Endometrial microvascular endothelial cells (primary cell): ENCODE data around the gene ZBTB25. TPM values are rescaled to one million over a fixed set of nuclear protein-coding genes. Genes with fewer than 3 reads are reported as not detected.

Experiments used
- in situ Hi-C: cut with HindIII; loops from 2 replicates; pipeline ENCODE4 v1.10.0; 2017; ENCODE audit warnings: low sequenced_read_pairs, low pct_unique_long_range_greater_than_20kb; ENCODE audit errors: inconsistent ontology term
- total RNA-seq: library from RNA; depleted of rRNA; stranded (reverse); fragments of >200 nt; gene quantifications from one replicate; pipeline ENCODE4 v1.2.3, GENCODE V29; 2015; ENCODE audit errors: inconsistent ontology term

Gene ZBTB25
- total RNA-seq, 1 donor from 2014 or later, result 2.2 TPM

DNA sequence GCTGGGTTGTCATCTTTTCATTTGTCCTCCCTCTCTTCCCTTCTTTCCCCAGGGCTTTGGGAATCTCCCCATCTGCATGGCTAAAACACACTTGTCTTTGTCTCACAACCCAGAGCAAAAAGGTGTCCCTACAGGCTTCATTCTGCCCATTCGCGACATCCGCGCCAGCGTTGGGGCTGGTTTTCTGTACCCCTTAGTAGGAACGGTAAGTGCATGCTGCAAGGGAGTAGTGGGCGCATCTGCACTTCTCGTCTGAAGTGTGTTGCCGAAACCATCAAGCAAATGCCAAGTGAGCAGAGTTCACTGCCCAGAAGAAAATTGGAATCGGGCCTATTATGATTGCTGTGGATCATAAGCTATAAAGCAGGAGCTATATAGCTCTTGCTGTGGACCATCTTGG is 49.0 kb downstream of the ZBTB25 start:
- in situ Hi-C loops, result no loop called here

- in situ Hi-C loops, result no loop called here
Observed at GRCh38 chr14:64450255-64450654, 53.4 kb downstream of the ZBTB25 start.

DNA sequence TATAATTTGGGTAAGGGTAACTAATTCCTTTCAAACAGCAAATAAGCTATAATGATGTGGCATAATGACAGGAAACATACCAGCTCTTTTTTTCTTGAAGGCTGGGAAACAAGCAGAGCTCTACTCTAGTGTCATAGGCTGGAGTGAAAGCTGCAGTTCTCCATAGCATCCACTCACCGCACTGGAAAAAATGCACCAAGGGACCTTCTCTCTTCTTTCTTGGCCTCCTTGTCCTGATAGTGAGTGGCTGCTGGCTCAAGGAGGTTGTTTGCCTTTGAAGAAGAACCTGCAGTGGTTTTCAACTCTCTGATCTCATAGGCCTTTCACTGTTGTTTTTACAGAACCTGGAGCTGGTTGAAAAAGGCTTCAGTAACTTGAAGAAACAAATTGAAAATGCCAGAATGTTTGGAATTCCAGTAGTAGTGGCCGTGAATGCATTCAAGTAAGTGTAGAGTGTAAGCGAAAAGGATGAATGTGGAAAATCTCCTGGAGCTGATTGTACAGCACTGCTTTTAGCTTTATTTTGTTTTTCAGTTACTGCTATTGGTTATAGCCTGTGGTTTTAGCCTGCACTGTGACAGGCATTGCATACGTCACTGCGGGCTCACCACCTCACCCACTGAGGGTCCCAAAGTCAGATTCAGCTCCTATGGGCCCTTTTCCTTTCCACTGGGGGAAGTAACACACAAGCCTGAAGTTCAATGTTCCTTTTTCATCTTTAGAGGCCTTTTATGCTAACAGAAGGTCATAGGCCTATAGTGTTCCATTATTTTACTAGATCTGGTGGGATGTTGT is 55.6 kb downstream of the ZBTB25 start:
- in situ Hi-C loops, result no loop called here

GRCh38 chr14:64444984-64445845 is 58.4 kb downstream of the ZBTB25 start:
- in situ Hi-C loops, result no loop called here

DNA sequence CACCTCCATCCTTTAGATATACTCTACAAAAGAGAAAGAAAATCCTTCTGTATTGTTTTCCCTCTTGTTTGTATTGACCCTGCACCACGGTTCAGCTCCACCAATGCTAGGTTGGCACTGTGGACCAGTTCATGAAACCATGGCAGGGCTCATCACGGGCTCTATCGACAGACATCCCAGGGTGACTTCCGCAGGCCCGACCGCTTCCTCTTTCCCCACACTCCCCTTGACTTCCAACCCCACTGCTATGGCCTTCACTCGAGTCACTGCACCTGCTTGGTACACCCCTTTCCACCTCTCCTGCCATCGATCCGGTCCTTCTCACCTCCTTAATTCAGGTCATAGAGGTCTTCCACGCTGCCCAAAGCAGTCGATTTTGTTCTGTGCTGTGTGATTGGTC is 59.5 kb downstream of the ZBTB25 start:
- in situ Hi-C loops, result no loop called here

GRCh38 chr14:64442300-64442988 is 61.2 kb downstream of the ZBTB25 start:
- in situ Hi-C loops, result no loop called here

DNA sequence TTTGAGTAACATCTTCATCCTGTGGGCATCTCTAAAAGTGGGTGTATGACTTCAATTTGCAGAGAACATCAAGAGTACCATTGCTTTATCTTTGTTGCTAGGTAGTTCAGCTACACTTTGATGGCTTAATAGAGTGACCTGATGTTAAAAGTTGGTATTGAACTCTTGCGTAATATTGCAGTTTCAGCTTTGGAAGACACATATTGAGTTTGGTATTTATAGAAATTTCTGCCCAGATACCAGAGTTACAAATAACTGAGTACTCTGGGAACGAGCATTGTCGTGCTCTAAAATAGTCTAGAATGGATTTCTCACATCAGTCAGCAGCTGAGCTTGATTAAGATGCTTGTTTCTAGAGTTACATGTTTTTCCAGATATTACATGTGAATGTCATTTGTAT is 63.1 kb downstream of the ZBTB25 start:
- in situ Hi-C loops, result no loop called here

- in situ Hi-C loops, result no loop called here
Observed at GRCh38 chr14:64439141-64439540, 64.5 kb downstream of the ZBTB25 start.

DNA sequence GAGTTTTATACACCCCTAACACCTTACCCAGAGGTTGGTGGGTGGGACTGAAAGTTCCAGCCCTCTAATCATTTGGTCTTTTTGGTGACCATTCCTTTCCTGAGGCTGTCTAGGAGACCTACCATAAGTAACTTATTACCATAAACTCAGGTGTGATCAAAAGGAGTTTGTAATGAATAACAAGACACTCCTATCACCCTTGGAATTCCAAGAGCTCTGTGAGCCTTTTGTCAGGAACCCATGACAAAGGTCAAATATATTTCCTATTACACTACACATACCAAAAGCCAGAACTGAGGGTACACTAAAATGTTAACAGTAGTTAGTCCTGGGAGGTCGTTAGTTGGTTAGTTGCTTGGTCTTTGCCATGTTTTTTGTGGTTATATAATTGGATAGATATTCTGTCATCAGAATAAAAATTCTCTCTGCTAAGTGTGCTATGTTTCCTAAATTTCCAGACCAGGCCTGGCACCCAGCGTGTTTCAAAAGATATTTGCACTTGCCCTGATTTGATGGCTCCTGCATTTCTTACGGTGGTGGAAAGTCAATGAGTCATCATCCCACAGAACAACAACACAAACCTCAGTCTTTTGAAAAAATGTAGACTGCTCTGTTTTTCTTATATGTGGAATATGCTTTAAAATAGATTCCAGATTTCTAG is 65.3 kb downstream of the ZBTB25 start:
- in situ Hi-C loops, result no loop called here

- in situ Hi-C loops, result no loop called here
Observed at GRCh38 chr14:64434528-64434927, 69.1 kb downstream of the ZBTB25 start.

DNA sequence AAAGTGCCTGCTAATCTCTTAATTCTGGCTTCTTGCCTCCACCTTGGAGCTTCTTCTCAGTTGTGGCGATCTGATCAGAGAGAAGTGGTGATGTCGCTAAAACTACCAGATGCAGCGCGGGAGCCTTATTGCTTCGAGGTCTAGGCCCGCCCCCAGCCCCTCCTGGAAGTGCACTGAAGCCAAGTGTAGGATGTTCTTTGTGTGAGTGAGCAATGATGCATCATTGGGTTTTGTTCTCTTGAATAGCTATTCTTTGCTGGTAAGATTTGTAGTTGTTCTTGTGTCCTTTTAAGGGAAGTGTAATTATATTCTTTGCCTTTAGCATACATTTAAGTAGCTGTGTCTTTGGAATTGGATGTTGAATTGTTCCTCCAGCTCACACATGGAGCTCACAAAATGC is 79.7 kb downstream of the ZBTB25 start:
- in situ Hi-C loops, result no loop called here

DNA sequence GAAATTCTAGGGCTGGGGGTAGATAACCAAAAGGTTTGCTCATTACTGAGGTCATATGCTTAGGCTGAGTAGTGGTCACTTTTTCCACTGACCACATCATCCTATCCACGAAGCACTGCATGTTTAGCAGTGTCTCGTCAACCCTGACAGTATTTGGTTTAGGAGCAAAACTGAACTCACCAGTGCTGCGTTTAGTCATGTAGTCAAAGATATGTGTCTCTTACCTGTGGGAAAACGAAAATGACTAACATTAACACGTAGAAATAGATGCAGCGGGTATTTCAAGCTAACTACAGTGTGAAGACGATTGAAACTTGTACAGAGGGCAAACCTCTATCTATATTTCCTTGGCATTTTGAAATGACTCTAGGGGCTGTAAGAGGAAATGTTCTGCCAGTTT is 80.9 kb downstream of the ZBTB25 start:
- in situ Hi-C loops, result no loop called here

GRCh38 chr14:64422005-64422404 is 81.6 kb downstream of the ZBTB25 start:
- in situ Hi-C loops, result no loop called here

GRCh38 chr14:64421166-64421565 is 82.5 kb downstream of the ZBTB25 start:
- in situ Hi-C loops, result no loop called here

- in situ Hi-C loops, result no loop called here
Observed at GRCh38 chr14:64419003-64419402, 84.6 kb downstream of the ZBTB25 start.

GRCh38 chr14:64417771-64418125 is 85.9 kb downstream of the ZBTB25 start:
- in situ Hi-C loops, result no loop called here

DNA sequence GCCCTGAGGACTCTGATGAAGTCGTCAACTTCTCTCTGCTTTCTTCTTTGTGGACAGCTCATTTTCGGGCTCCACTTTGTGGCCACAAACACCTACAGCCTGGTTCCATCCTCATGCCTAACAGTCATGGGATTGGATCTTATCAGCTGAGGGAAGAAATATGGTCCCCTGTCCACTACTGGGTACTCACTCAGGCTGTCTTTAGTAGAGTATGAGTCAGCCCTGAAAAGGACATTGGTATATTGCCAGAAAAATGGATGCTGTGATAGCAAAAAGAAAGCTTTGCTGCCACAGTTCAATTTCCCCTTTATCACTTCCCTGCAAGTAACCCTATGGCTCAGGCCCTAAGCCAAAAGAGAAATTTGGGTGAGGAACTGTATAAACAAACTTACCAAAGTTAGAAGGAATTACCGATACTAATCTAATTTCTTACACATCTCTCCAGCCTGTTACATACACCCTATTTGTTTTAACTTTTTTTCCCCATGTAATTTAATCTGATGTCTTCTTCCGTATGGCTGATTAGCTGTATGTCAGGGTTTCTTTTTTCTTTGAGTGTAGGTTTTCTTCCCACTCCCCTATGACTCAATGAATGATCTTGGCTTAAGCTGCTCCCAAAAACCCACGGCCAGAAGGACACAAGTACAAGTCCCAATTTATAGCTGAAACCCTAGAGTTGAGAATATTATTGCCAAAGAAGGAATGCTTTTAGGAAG is 86.4 kb downstream of the ZBTB25 start:
- in situ Hi-C loops, result no loop called here

GRCh38 chr14:64416348-64416932 is 87.2 kb downstream of the ZBTB25 start:
- in situ Hi-C loops, result no loop called here
